T47D (cell line): ENCODE measurements around the gene POF1B.
"Not testable (repeated sequence)": the region's sequence is repeated elsewhere in the genome, so short reads cannot be mapped to it uniquely, and the experiment has no call there.

Experiments
- DNase-seq, 2 experiments: peaks; one replicate each; pipeline versions ENCODE4 v3.0.0 to v3.0.0-alpha.2; 2011 to 2012; ENCODE audit warnings: low read depth in 1 of 2, low spot score in 1 of 2
- JUND ChIP-seq: IDR thresholded peaks from 2 replicates; pipeline ENCODE4 v1.6.1; 2012; ENCODE audit warnings: low read depth
- in situ Hi-C: cut with HindIII; loops from 2 replicates; pipeline ENCODE4 v1.10.0; 2016; ENCODE audit warnings: low sequenced_read_pairs, low pct_unique_long_range_greater_than_20kb

The POF1B gene

GRCh38 chrX:85326234-85327059, 53.0 kb downstream of the POF1B start:
- TF ChIP-seq JUND: no peak
- DNase-seq: no peak
- in situ Hi-C loops: no loop called here

GRCh38 chrX:85311348-85311747, 68.1 kb downstream of the POF1B start:
- in situ Hi-C loops, DNase-seq: not testable (repeated sequence)

DNA sequence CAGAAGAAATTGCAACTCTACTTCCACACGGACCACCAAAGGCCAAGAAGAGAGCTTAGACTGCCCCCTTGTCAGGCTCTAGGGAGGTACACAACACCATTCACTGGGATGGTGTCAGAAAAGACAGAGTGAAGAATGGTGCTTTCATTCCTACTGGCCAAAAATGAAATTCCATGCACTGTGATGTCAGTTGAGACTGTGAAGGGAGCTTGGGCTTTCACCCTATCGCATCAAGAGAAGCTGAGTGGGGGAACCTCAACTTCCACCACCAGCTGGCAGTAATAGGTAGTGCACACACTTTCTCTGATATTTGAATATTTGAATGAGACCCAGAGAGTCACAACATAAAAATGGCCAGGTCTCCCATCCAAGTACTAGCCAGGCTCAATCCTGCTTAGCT, 69.7 kb downstream of the POF1B start:
- in situ Hi-C loops: no loop called here
- DNase-seq: no peak
- no peak for TF ChIP-seq JUND

- TF ChIP-seq JUND: no peak
- in situ Hi-C loops: no loop called here
- DNase-seq: no peak
Measured at GRCh38 chrX:85303544-85303943, 75.9 kb downstream of the POF1B start.

DNA sequence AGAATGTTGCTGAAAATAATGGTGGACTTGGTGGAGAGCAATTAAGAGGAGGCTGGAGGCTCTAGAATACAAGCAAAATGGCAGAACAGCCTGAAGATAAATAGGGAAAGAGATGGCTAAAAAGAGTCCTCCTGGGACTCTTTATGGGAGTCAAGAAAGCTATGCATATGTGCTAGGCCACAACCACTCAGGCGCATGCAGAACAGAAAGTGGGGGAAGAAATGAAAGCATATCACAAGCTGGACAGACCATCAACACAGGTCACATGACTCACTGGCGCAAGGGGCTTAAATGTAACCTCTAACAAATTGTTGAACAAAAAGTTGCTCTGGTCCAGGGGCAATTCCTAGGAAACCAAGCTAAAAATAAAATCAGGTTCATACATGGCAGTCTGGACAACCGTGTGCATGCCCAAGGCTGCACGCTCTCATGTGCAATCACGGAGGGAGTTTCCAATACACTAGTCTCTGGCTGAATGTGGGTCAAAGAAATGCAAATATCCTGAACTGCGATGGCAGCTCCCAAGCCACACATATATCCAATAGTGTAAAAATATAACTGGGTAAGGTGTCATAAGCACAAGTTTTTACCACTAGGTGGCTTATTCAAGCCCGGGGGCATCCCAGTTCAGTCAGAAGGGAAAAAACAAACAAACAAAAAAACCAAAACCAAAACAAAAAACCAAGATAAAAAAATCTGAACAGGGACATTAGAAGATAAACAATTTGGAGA, 90.3 kb downstream of the POF1B start:
- in situ Hi-C loops: no loop called here
- DNase-seq: peak in 1 of 2 experiments; percentile 5
- TF ChIP-seq JUND: no peak

- DNase-seq, in situ Hi-C loops: not testable (repeated sequence)
Measured at GRCh38 chrX:85285286-85285685, 94.2 kb downstream of the POF1B start.

DNA sequence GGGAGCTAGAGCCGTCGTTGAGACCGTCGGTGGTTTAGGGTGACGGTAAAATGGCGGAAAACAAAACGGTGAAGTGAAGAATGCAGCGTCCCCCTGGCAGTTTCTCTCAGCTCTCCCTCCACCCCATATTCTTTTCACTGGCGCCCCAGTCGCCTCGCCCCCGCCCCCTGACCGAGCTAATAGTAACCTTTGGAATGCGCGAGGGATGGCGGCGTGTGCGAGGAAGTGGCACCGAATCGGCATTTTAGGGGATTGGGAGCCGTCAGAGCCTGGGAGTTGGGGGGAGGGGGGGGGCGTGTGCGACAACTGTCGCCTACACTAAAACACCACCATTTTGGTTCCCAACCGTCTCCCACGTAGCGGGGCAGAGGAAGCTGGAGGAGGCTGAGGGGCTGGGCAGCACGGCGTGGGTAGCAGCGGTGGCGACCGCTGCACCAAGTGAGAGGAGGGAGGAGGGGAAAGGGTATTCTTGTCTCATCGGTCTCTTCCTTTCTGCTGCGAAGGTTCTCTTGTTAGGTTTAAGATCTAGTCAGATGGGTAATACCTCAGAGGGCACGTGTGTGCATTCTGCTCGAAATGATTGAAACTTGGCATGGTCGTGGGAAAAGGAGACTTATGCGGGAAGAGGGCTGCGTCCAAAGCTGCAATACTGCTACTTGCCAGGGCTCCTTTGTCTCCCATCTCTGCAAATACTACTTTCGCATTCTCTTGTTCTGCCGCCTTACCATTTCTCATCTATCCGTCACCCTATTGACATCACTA, 134.8 kb downstream of the POF1B start:
- in situ Hi-C loops: no loop called here
- no peak for TF ChIP-seq JUND
- peak; percentile 2 to 5 for DNase-seq

DNA sequence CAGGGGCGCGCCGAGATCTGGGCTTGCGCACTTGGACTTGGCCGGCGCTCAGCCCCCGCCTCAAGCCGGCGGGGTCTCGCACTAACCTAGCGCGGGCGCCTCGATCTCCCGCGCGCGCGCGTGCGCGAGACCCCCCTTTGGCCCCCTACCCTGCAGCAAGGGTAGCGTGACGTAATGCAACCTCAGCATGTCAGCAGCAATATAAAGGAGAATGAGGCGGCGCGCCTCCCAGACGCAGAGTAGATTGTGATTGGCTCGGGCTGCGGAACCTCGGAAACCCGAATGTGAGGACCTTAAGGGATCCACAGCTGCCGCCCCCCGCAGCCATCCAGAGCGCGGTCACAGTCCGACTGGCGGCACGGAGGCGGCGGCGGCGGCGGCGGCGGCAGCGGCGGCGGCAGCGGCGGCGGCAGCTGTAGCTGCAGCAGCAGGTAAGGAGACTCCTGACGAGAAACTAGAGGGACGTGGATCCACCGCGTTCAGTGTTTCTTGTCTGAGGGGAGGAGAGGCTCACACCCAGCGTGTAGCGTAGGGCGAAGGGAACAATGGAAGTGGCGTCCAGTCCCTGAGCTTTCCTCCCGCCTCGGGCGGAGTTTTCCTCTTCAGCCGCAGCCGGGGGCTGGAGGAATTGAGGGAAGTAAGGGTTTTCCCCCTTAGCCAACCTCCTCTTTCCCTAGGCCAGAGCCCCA, 135.6 kb downstream of the POF1B start, which contains the start of the genes SATL1 and ZNF711:
TSS of gene SATL1 (minus strand) at position 19 of the 689 bp plus-strand sequence. CDS start 134,811 bp downstream, outside the sequence.
TSS of gene ZNF711 (plus strand) at position 231 of the 689 bp plus-strand sequence. CDS start 3,582 bp downstream, outside the sequence.
- in situ Hi-C loops: no loop called here
- DNase-seq: peak; percentile 20 to 48
- TF ChIP-seq JUND: no peak

- no peak for TF ChIP-seq JUND
- in situ Hi-C loops: no loop called here
- DNase-seq: no peak
Measured at GRCh38 chrX:85243155-85243554, 136.3 kb downstream of the POF1B start.
